Neuronal stem cell (in vitro differentiated cells): ENCODE data around the gene ZFP36L1.

Source experiments
- DNase-seq: peaks from one replicate; pipeline ENCODE4 v3.0.0-alpha.2; 2013; ENCODE audit warnings: low spot score
- H2AFZ ChIP-seq: one replicate; pipeline ENCODE4 v1.6.1; 2013; ENCODE audit warnings: mild to moderate bottlenecking, low read length, inconsistent platforms
- H2AK5ac ChIP-seq: 2 replicates; pipeline ENCODE4 v1.6.1; 2013; ENCODE audit warnings: low read depth, mild to moderate bottlenecking, inconsistent platforms, low read length, moderate library complexity, mixed read lengths
- H2BK120ac ChIP-seq: 2 replicates; pipeline ENCODE4 v1.6.1; 2013; ENCODE audit warnings: low read depth, mild to moderate bottlenecking, inconsistent platforms, low read length, moderate library complexity, mixed read lengths
- H2BK12ac ChIP-seq: one replicate; pipeline ENCODE4 v1.6.1; 2013; ENCODE audit warnings: low read length, inconsistent platforms
- H2BK15ac ChIP-seq: 2 replicates; pipeline ENCODE4 v1.6.1; 2013; ENCODE audit warnings: mild to moderate bottlenecking, low read length, inconsistent platforms, mixed read lengths
- H2BK5ac ChIP-seq: one replicate; pipeline ENCODE4 v1.6.1; 2013; ENCODE audit warnings: inconsistent platforms, mild to moderate bottlenecking, low read length, moderate library complexity
- H3K14ac ChIP-seq: one replicate; pipeline ENCODE4 v1.6.1; 2013; ENCODE audit warnings: low read length, inconsistent platforms
- H3K18ac ChIP-seq: 2 replicates; pipeline ENCODE4 v1.6.1; 2013; ENCODE audit warnings: low read length, inconsistent platforms
- H3K23ac ChIP-seq: 2 replicates; pipeline ENCODE4 v1.6.1; 2013; ENCODE audit warnings: low read depth, mild to moderate bottlenecking, mixed read lengths, low read length, inconsistent platforms; ENCODE audit not compliant: poor library complexity
- H3K27ac ChIP-seq: replicated peaks from 3 replicates; pipeline ENCODE4 v1.5.1; 2013; ENCODE audit warnings: low read length, inconsistent platforms
- H3K27me3 ChIP-seq, 3 experiments: 2 replicates each; pipeline ENCODE4 v1.6.1; 2013; ENCODE audit warnings: low read length in 3 of 3, mild to moderate bottlenecking in 2 of 3, inconsistent platforms in 1 of 3, low read depth in 1 of 3, mixed read lengths in 1 of 3, moderate library complexity in 1 of 3; ENCODE audit not compliant: control insufficient read depth in 3 of 3, insufficient read depth in 3 of 3
- H3K36me3 ChIP-seq, 2 donors: replicated peaks in 1 of 2; 2 replicates each; pipeline ENCODE4 v1.6.1; 2013; ENCODE audit warnings: low read length in 2 of 2; ENCODE audit not compliant: control insufficient read depth in 2 of 2, insufficient read depth in 2 of 2
- H3K4ac ChIP-seq: 2 replicates; pipeline ENCODE4 v1.6.1; 2013; ENCODE audit warnings: inconsistent platforms, mild to moderate bottlenecking, low read length, moderate library complexity
- H3K4me1 ChIP-seq, 2 donors: 1 replicate in 1 of 2; 2 replicates in 1 of 2; pipeline ENCODE4 v1.6.1; 2013; ENCODE audit warnings: low read length in 2 of 2, low read depth in 1 of 2; ENCODE audit not compliant: control insufficient read depth in 2 of 2, insufficient read depth in 1 of 2
- H3K4me2 ChIP-seq: one replicate; pipeline ENCODE4 v1.6.1; 2013; ENCODE audit warnings: mild to moderate bottlenecking, low read length, inconsistent platforms; ENCODE audit not compliant: insufficient read depth, poor library complexity, severe bottlenecking
- H3K4me3 ChIP-seq, 2 donors: 2 replicates each; pipeline ENCODE4 v1.5.1; 2013; ENCODE audit warnings: low read length in 2 of 2, mild to moderate bottlenecking in 2 of 2, inconsistent platforms in 1 of 2, moderate library complexity in 1 of 2
- H3K79me1 ChIP-seq: one replicate; pipeline ENCODE4 v1.6.1; 2013; ENCODE audit warnings: low read depth, mild to moderate bottlenecking, inconsistent platforms, low read length, moderate library complexity
- H3K9ac ChIP-seq: one replicate; pipeline ENCODE4 v1.6.1; 2013; ENCODE audit warnings: mild to moderate bottlenecking, low read depth, low read length, inconsistent platforms; ENCODE audit not compliant: poor library complexity
- H3K9me3 ChIP-seq, 2 donors: replicated peaks in 1 of 2; 2 replicates each; pipeline versions ENCODE3 to v1.6.1; 2013; ENCODE audit warnings: low read length in 2 of 2, mild to moderate bottlenecking in 2 of 2, inconsistent platforms in 1 of 2, low read depth in 1 of 2, mixed read lengths in 1 of 2, moderate library complexity in 1 of 2; ENCODE audit not compliant: control insufficient read depth in 2 of 2, insufficient read depth in 1 of 2
- H4K8ac ChIP-seq: one replicate; pipeline ENCODE4 v1.6.1; 2013; ENCODE audit warnings: low read depth, mild to moderate bottlenecking, inconsistent platforms, low read length, moderate library complexity
- H4K91ac ChIP-seq: one replicate; pipeline ENCODE4 v1.6.1; 2013; ENCODE audit warnings: low read length, low read depth, mild to moderate bottlenecking, inconsistent platforms; ENCODE audit not compliant: poor library complexity
- WGBS, 2 donors: extraction: QIAGEN DNeasy Blood & Tissue Kit; methylation state at CpG; one replicate each; pipeline ENCODE4 v1.1.7; 2013; ENCODE audit warnings: missing lambda C conversion rate in 2 of 2, mixed read lengths in 1 of 2; ENCODE audit not compliant: insufficient read length in 2 of 2, insufficient replicate concordance in 1 of 2; ENCODE audit errors: extremely low coverage in 2 of 2; 5-methylcytosine and 5-hydroxymethylcytosine counted together

ZFP36L1 gene

DNA sequence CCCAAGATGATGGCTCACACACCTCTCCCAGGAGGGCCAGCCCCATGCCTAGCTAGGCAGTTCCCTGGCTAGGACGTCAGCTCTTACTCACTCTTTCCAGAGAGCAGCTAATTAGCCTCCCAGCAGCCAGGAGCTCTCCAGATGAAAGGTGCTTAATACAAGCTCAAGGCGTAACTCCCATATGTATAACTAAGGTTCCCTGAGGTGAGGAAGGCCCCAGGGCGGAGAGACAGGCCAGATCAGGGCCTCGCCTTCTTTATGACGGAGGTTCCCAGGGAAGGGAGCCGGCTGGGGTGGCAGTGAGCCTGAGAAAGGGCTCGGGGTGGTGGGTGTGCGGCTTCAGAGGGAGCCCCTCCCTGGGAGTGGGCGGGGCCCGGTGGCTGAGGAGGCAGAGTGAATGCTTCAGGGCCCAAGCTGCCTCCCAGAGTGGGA, 26.4 kb upstream of the ZFP36L1 start:
- peaks cover 12 to 28% of the 10 kb centered on the region in 2 donors for H3K4me1 ChIP-seq
- no peak overlapping the region for H3K4me2 ChIP-seq
- no peak overlapping the region for H3K27ac ChIP-seq
- H2AFZ ChIP-seq, result no peak overlapping the region
- H4K91ac ChIP-seq, result no peak overlapping the region
- no peak overlapping the region for H3K4me3 ChIP-seq
- no peaks in the 10 kb centered on the region for H3K36me3 ChIP-seq
- no peak overlapping the region for H3K14ac ChIP-seq
- no peak overlapping the region for H3K9ac ChIP-seq
- no peak overlapping the region for H2BK12ac ChIP-seq
- H3K27me3 ChIP-seq, result no peaks in the 10 kb centered on the region
- WGBS, 2 donors, result no CpG with 5 or more reads among the region's 10 CpGs
- no peak for DNase-seq
- no peak overlapping the region for H3K18ac ChIP-seq
- H3K79me1 ChIP-seq, result no peaks in the 10 kb centered on the region
- H3K23ac ChIP-seq, result no peak overlapping the region
- no peak overlapping the region for H3K4ac ChIP-seq
- H2AK5ac ChIP-seq, result no peak overlapping the region
- H3K9me3 ChIP-seq, result no peaks in the 10 kb centered on the region
- H2BK5ac ChIP-seq, result no peak overlapping the region
- no peak overlapping the region for H2BK15ac ChIP-seq
- H2BK120ac ChIP-seq, result no peak overlapping the region
- no peak overlapping the region for H4K8ac ChIP-seq

DNA sequence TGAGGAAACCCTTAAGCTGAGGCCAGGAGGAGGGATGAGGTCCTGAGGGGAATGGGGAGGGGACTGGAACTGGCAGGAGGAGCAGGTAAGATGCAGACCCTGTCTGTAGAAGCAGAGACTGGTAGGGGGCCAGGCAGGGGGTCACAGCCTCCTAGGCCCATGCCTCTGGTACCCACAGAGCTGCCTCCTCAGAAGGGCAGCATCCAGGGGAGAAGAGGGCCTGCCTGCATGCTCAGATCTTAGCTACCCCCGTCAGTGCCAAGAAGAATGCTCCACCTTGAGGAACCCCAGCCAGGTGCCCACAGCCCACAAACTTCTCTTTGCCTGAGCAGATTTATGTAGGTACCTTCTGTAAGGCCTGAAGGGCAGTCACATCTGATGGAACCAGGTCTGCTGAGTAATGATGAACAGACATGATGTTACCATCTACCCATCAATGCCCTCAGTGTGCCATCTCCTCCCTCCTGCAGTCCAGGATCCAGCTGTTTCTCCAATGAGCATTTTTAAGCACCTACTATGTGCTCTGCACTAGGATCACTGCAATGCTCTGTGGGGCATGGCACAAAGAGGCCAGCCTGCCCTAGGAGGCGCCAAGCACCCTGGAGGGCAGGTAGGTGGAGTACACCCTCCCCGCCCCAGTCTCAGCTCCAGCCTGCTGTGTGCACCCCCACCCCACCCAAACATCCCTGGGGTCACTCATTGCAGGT, 24.8 kb upstream of the ZFP36L1 start:
- Histone ChIP-seq H4K91ac (no peak overlapping the region), H3K23ac (no peak overlapping the region), H3K4me2 (no peak overlapping the region), H3K79me1 (no peaks in the 10 kb centered on the region), H3K27ac (no peak overlapping the region), H3K4me3 (no peak overlapping the region), H3K9me3 (no peaks in the 10 kb centered on the region), H3K27me3 (no peaks in the 10 kb centered on the region), H2BK5ac (no peak overlapping the region), H3K9ac (no peak overlapping the region), H2BK15ac (no peak overlapping the region), H2AK5ac (peak overlapping the region; percentile 38), H2AFZ (no peak overlapping the region), H3K14ac (no peak overlapping the region), H2BK12ac (no peak overlapping the region), H2BK120ac (no peak overlapping the region), H3K4me1 (peaks cover 15 to 33% of the 10 kb centered on the region in 2 donors), H3K36me3 (no peaks in the 10 kb centered on the region), H3K4ac (no peak overlapping the region), H3K18ac (no peak overlapping the region), H4K8ac (no peak overlapping the region)
- no peak for DNase-seq
- WGBS, 2 donors, result no CpG with 5 or more reads among the region's 3 CpGs

DNA sequence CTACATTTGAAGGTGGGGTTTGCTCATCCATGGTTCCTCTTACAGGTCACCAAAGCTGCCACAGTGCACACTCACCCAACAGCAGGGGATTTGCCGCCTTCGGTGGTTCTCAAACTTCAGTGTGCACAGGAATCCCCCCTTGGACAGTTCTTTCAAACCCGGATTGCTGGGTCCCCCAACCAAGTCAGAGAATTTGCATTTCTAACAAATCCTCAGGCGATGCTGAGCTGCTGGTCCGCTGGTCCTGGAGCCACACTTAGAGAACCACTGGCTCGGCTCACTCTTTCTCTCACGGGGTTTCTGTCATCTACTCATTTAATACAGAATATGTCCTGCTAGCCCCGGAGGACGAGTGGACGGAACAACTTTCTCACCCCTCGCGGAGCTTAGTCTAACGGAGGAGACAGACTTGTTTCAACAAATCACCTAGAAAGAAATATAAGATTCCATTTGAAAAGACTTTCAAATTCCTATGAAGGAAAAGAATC, 24.1 kb upstream of the ZFP36L1 start:
- WGBS, 2 donors, result no CpG with 5 or more reads among the region's 13 CpGs
- H3K4me3 ChIP-seq, result no peak overlapping the region

DNA sequence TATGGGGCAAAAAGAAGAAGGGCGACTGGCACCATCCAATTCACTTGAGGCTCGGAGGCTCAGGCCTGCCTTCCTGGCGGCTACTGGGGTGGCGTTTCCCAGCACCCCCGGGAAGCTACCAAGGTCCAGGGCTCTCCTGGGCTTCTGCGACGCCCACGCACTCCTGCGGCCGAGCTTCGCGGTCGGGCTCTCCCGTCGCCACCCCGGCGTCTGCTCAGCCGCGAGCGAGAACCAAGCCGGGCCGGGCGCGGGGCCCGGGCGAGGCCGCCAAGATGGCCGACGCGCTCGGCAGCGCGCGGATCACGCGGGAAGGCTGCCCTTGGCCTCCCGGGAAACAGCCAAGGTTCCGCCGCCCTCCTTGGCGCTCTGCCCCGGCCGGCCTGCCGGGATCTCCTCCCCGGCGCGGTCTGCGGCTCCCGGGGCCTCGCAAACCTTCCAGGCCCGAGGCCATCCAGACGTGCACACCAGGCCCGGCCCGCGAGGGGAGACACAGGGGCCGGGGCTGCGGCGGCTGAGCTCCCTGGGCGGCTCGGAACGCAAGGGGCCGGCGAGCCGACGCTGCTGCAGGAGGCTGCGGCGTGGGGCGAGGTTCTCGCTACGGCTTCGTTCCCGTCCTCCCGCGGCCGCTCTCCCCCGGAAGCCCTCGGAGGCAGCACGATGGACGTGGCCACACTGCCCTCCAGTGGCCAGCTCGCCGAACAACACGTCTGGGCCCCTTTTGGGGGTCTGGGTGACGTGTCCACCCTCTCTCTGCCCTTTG, 23.5 kb upstream of the ZFP36L1 start:
- H3K4me1 ChIP-seq, result peaks cover 15 to 33% of the 10 kb centered on the region in 2 donors
- peak overlapping the region; percentile 82 for H3K9ac ChIP-seq
- peak overlapping the region; percentile 82 for H4K91ac ChIP-seq
- H3K4me2 ChIP-seq, result peak overlapping the region; percentile 72
- peak; percentile 91 for DNase-seq
- peak overlapping the region; percentile 76 for H2BK15ac ChIP-seq
- H2BK12ac ChIP-seq, result peak overlapping the region; percentile 24
- peak overlapping the region; percentile 59 for H3K23ac ChIP-seq
- peak overlapping the region; percentile 74 for H3K27ac ChIP-seq
- H3K79me1 ChIP-seq, result no peaks in the 10 kb centered on the region
- H3K9me3 ChIP-seq, result no peaks in the 10 kb centered on the region
- H2AK5ac ChIP-seq, result peak overlapping the region; percentile 98
- no CpG with 5 or more reads among the region's 82 CpGs for WGBS, 2 donors
- H3K4ac ChIP-seq, result no peak overlapping the region
- H2BK120ac ChIP-seq, result peak overlapping the region; percentile 70
- H3K27me3 ChIP-seq, result no peaks in the 10 kb centered on the region
- peak overlapping the region; percentile 84 for H2BK5ac ChIP-seq
- no peaks in the 10 kb centered on the region for H3K36me3 ChIP-seq
- peak overlapping the region; percentile 95 for H3K18ac ChIP-seq
- H3K4me3 ChIP-seq, result peak overlapping the region in 1 of 2 donors; percentile 28
- peak overlapping the region; percentile 94 for H3K14ac ChIP-seq
- peak overlapping the region; percentile 91 for H2AFZ ChIP-seq
- H4K8ac ChIP-seq, result no peak overlapping the region

More for the DNA sequence above, 24.1 kb upstream of the ZFP36L1 start:
- H2AK5ac ChIP-seq, result no peak overlapping the region
- no peak overlapping the region for H3K14ac ChIP-seq
- peak overlapping the region; percentile 80 for H3K18ac ChIP-seq
- H3K9me3 ChIP-seq, result no peaks in the 10 kb centered on the region
- H3K4me2 ChIP-seq, result no peak overlapping the region
- H3K4me1 ChIP-seq, result peaks cover 15 to 33% of the 10 kb centered on the region in 2 donors
- H3K36me3 ChIP-seq, result no peaks in the 10 kb centered on the region
- no peak overlapping the region for H3K4ac ChIP-seq
- no peak overlapping the region for H4K91ac ChIP-seq
- peak overlapping the region; percentile 59 for H3K23ac ChIP-seq
- peak overlapping the region; percentile 12 for H2BK120ac ChIP-seq
- no peak overlapping the region for H3K9ac ChIP-seq
- no peak overlapping the region for H2BK5ac ChIP-seq
- H2BK15ac ChIP-seq, result no peak overlapping the region
- H2AFZ ChIP-seq, result peak overlapping the region; percentile 91
- H3K27me3 ChIP-seq, result no peaks in the 10 kb centered on the region
- no peak overlapping the region for H3K27ac ChIP-seq
- no peaks in the 10 kb centered on the region for H3K79me1 ChIP-seq
- no peak for DNase-seq
- no peak overlapping the region for H2BK12ac ChIP-seq
- H4K8ac ChIP-seq, result no peak overlapping the region
